Measurements from ENCODE around the gene SDK2. TPM values are rescaled to one million over a fixed set of nuclear protein-coding genes. Genes with fewer than 3 reads are reported as not detected.

Gene SDK2
- total RNA-seq, 1 donor from 2014 or later, result 31.2 TPM

- H3K27me3 Mint-ChIP-seq (ENCODE audit: low read depth), result no peaks in the 10 kb centered on the region
- H3K27ac Mint-ChIP-seq (ENCODE audit: unreplicated experiment), result no peak overlapping the region
- H3K4me1 Mint-ChIP-seq, result peaks cover 12% of the 10 kb centered on the region
- H3K9me3 Mint-ChIP-seq, result peaks cover 3% of the 10 kb centered on the region
- DNase-seq (ENCODE audit: low read depth, low spot score), result no peak
- peaks cover 3% of the 10 kb centered on the region for H3K36me3 Mint-ChIP-seq (ENCODE audit: low read depth)
- H3K4me3 Mint-ChIP-seq, result no peak overlapping the region
- no peak for TF ChIP-seq CTCF (conservative IDR thresholded peaks at IDR 0.05)
Measured at GRCh38 chr17:73468221-73468620, 176.0 kb downstream of the SDK2 start.

GRCh38 chr17:73467651-73468050, 176.6 kb downstream of the SDK2 start:
- no peak for DNase-seq (ENCODE audit: low read depth, low spot score)
- TF ChIP-seq CTCF (conservative IDR thresholded peaks at IDR 0.05), result no peak
- Mint-ChIP-seq H3K4me1 (peaks cover 12% of the 10 kb centered on the region), H3K4me3 (no peak overlapping the region), H3K9me3 (no peaks in the 10 kb centered on the region), H3K36me3 (ENCODE audit: low read depth) (peaks cover under 1% of the 10 kb centered on the region), H3K27me3 (ENCODE audit: low read depth) (no peaks in the 10 kb centered on the region), H3K27ac (ENCODE audit: unreplicated experiment) (no peak overlapping the region)

- no peak for DNase-seq (ENCODE audit: low read depth, low spot score)
- H3K4me3 Mint-ChIP-seq, result no peak overlapping the region
- no peak for TF ChIP-seq CTCF (conservative IDR thresholded peaks at IDR 0.05)
- H3K36me3 Mint-ChIP-seq (ENCODE audit: low read depth), result no peaks in the 10 kb centered on the region
- H3K27me3 Mint-ChIP-seq (ENCODE audit: low read depth), result no peaks in the 10 kb centered on the region
- peak overlapping the region; percentile 53 for H3K27ac Mint-ChIP-seq (ENCODE audit: unreplicated experiment)
- no peaks in the 10 kb centered on the region for H3K9me3 Mint-ChIP-seq
- peaks cover 12% of the 10 kb centered on the region for H3K4me1 Mint-ChIP-seq
Measured at GRCh38 chr17:73466704-73467433, 177.4 kb downstream of the SDK2 start.

- Mint-ChIP-seq H3K9me3 (peaks cover under 1% of the 10 kb centered on the region), H3K4me1 (peaks cover 12% of the 10 kb centered on the region), H3K27ac (ENCODE audit: unreplicated experiment) (peak overlapping the region; percentile 12), H3K27me3 (ENCODE audit: low read depth) (no peaks in the 10 kb centered on the region), H3K4me3 (no peak overlapping the region), H3K36me3 (ENCODE audit: low read depth) (peaks cover under 1% of the 10 kb centered on the region)
- no peak for TF ChIP-seq CTCF (conservative IDR thresholded peaks at IDR 0.05)
- DNase-seq (ENCODE audit: low read depth, low spot score), result no peak
Measured at GRCh38 chr17:73465953-73466230, 178.4 kb downstream of the SDK2 start.

- Mint-ChIP-seq H3K36me3 (ENCODE audit: low read depth) (peaks cover 2% of the 10 kb centered on the region), H3K27ac (ENCODE audit: unreplicated experiment) (no peak overlapping the region), H3K27me3 (ENCODE audit: low read depth) (no peaks in the 10 kb centered on the region), H3K9me3 (peaks cover 2% of the 10 kb centered on the region), H3K4me1 (peaks cover 12% of the 10 kb centered on the region), H3K4me3 (no peak overlapping the region)
- DNase-seq (ENCODE audit: low read depth, low spot score), result no peak
- TF ChIP-seq CTCF (conservative IDR thresholded peaks at IDR 0.05), result no peak
Measured at GRCh38 chr17:73465130-73465952, 178.9 kb downstream of the SDK2 start.
